Measurements from ENCODE around the gene CELF4. TPM values are rescaled to one million over a fixed set of nuclear protein-coding genes. Genes with fewer than 3 reads are reported as not detected.
"Not testable (repeated sequence)": the region's sequence is repeated elsewhere in the genome, so short reads cannot be mapped to it uniquely, and the experiment has no call there.

The CELF4 gene
- total and polyA plus RNA-seq, 2 of the 4 experiments (the other 2 are of a cell fraction) = not detected

DNA sequence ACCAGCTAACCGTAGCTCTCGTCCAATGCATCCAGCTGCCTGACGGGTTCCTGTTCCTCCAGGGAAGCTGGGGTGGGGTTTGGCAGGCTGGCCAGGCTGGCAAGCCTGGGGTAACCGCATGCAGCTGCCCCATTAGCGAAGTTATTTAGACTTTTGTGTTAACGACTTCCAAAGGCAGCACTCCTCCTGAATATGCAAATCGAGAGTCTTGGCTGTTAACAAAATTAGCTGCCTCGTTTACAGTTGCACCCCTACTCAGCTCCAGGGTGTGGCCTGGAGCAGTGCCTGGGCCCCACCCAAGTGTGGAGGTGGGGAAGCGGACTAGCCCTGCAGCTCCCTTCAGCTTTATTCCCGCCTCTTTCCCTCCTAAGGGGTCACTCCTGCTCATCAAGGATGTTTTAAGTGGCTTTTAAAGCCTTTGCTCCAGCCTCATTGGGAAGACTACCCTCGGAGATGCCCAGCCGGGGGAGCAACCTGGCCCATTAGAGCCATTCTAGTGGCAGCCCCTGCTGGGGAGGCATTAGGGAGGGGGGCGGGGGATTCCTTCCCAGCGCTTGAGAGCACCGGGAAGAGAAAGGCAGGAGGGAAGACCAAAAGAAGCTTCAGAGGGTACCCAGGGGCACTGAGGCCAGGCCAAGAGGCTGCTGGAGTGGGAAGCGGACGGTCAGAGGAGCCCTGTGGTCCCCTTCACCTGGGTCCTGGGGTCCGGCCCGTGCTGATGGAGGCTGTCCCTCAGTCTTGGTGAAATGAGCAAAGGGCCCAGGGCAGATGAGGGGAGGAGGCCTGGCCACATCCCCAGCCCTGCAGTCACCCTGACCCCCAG is 204.1 kb downstream of the CELF4 start:
- no peak overlapping the region for H3K9ac ChIP-seq (ENCODE audit: low read depth, low read length)
- no peak overlapping the region for H2AK5ac ChIP-seq (ENCODE audit: low read depth, low read length)
- no peak overlapping the region for H2BK15ac ChIP-seq (ENCODE audit: low read depth, low read length)
- H3K4ac ChIP-seq (ENCODE audit: low read depth, low read length) = no peak overlapping the region
- H2BK120ac ChIP-seq (ENCODE audit: low read depth, low read length) = no peak overlapping the region
- BruUV-seq (replicated peaks) = no TSS peak
- ChIA-PET CTCF (no interaction called here), POLR2A (ENCODE audit: unreplicated experiment) (no interaction called here)
- no peak overlapping the region for H3K4me3 ChIP-seq (ENCODE audit: insufficient read depth, low read depth, low read length)
- H3K36me3 ChIP-seq (ENCODE audit: control insufficient read depth, insufficient read depth, low read length) = no peaks in the 10 kb centered on the region
- DNase-seq (no peak), ATAC-seq (ENCODE audit: low read depth) (no peak)
- no peaks in the 10 kb centered on the region for H3K4me1 ChIP-seq (ENCODE audit: control insufficient read depth, insufficient read depth, low read length)
- no peak overlapping the region for H3K4me2 ChIP-seq (ENCODE audit: low read depth, low read length)
- no peak overlapping the region for H4K5ac ChIP-seq (ENCODE audit: low read depth, low read length)
- H3K9me1 ChIP-seq (ENCODE audit: insufficient read depth, low read length) = no peaks in the 10 kb centered on the region
- no peak overlapping the region for H2BK5ac ChIP-seq (ENCODE audit: low read depth, low read length, poor library complexity, severe bottlenecking)
- in situ Hi-C loops (cut with MboI; ENCODE audit: low sequenced_read_pairs) (no loop called here), intact Hi-C loops (cut with micrococcal nuclease) (no loop called here), dilution Hi-C loops (cut with HindIII; ENCODE audit: low sequenced_read_pairs, unreplicated experiment) (no loop called here)
- no peak overlapping the region for H3K27ac ChIP-seq (ENCODE audit: insufficient read depth, low read length)
- no peak overlapping the region for H2AK9ac ChIP-seq (replicated peaks; ENCODE audit: low read depth, low read length, poor library complexity)
- H4K8ac ChIP-seq (ENCODE audit: low read depth in 2 of 2, low read length in 2 of 2) = no peak overlapping the region
- no peaks in the 10 kb centered on the region for H3K9me3 ChIP-seq (ENCODE audit: control insufficient read depth, insufficient read depth, low read length)
- no peaks in the 10 kb centered on the region for H3K79me1 ChIP-seq (ENCODE audit: low read depth in 1 of 2, low read length in 2 of 2)
- no peaks in the 10 kb centered on the region for H4K20me1 ChIP-seq (ENCODE audit: insufficient read depth, low read length)
- H3K23ac ChIP-seq (ENCODE audit: low read depth, low read length) = no peak overlapping the region
- H2BK20ac ChIP-seq (ENCODE audit: low read depth, low read length) = no peak overlapping the region
- no peak overlapping the region for H3K56ac ChIP-seq (ENCODE audit: extremely low read depth, insufficient read depth, low read length)
- H2AFZ ChIP-seq (replicated peaks; ENCODE audit: low read length, poor library complexity) = no peak overlapping the region
- WGBS, 2 experiments (ENCODE audit: extremely low coverage in 2 of 2, insufficient read length in 1 of 2) = no CpG with 5 or more reads among the region's 19 CpGs
- H3K18ac ChIP-seq (ENCODE audit: low read depth, low read length) = no peak overlapping the region
- no peak overlapping the region for H4K91ac ChIP-seq (ENCODE audit: insufficient read depth, low read depth, low read length)
- peaks cover 32% of the 10 kb centered on the region for H3K27me3 ChIP-seq (ENCODE audit: control insufficient read depth, insufficient read depth, low read length)
- TF ChIP-seq CHD1 (IDR thresholded peaks at IDR 0.05; ENCODE audit: low read depth, low read length) = no peak
- TF ChIP-seq MXI1 (IDR thresholded peaks at IDR 0.05; ENCODE audit: borderline replicate concordance, low read depth, low read length) = no peak
- TF ChIP-seq POLR2A (IDR thresholded peaks at IDR 0.05; ENCODE audit: low read depth, low read length) = no peak
- no peak overlapping the region for H3K14ac ChIP-seq (replicated peaks; ENCODE audit: low read depth, low read length)

DNA sequence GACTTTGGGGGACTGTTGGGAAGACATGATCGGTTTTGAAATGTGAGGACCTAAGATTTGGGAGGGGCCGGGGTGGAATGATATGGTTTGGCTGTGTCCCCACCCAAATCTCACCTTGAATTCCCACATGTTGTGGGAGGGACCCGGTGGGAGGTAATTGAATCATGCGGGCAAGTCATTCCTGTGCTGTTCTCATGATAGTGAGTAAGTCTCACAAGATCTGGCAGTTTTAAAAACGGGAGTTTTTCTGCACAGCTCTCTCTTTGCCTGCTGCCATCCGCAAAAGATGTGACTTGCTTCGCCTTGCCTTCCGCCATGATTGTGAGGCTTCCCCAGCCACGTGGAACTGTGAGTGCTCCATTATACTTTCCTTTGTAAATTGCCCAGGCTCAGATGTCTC is 207.5 kb downstream of the CELF4 start:
- H2BK15ac ChIP-seq (ENCODE audit: low read depth, low read length); H2BK20ac ChIP-seq (ENCODE audit: low read depth, low read length); H3K56ac ChIP-seq (ENCODE audit: extremely low read depth, insufficient read depth, low read length); H3K23ac ChIP-seq (ENCODE audit: low read depth, low read length); H2AFZ ChIP-seq (replicated peaks; ENCODE audit: low read length, poor library complexity); ATAC-seq (ENCODE audit: low read depth); H3K14ac ChIP-seq (replicated peaks; ENCODE audit: low read depth, low read length); intact Hi-C loops (cut with micrococcal nuclease); H3K4me3 ChIP-seq (ENCODE audit: insufficient read depth, low read depth, low read length); BruUV-seq (replicated peaks); H2AK9ac ChIP-seq (replicated peaks; ENCODE audit: low read depth, low read length, poor library complexity); H3K4ac ChIP-seq (ENCODE audit: low read depth, low read length); DNase-seq; H2BK120ac ChIP-seq (ENCODE audit: low read depth, low read length); H3K9ac ChIP-seq (ENCODE audit: low read depth, low read length); H4K91ac ChIP-seq (ENCODE audit: insufficient read depth, low read depth, low read length); H2AK5ac ChIP-seq (ENCODE audit: low read depth, low read length); dilution Hi-C loops (cut with HindIII; ENCODE audit: low sequenced_read_pairs, unreplicated experiment); H4K20me1 ChIP-seq (ENCODE audit: insufficient read depth, low read length); in situ Hi-C loops (cut with MboI; ENCODE audit: low sequenced_read_pairs); H4K8ac ChIP-seq (ENCODE audit: low read depth in 2 of 2, low read length in 2 of 2); H2BK5ac ChIP-seq (ENCODE audit: low read depth, low read length, poor library complexity, severe bottlenecking); H3K4me2 ChIP-seq (ENCODE audit: low read depth, low read length); H3K79me1 ChIP-seq (ENCODE audit: low read depth in 1 of 2, low read length in 2 of 2); H4K5ac ChIP-seq (ENCODE audit: low read depth, low read length); H3K27ac ChIP-seq (ENCODE audit: insufficient read depth, low read length); CTCF ChIA-PET; H3K18ac ChIP-seq (ENCODE audit: low read depth, low read length); H3K9me3 ChIP-seq (ENCODE audit: control insufficient read depth, insufficient read depth, low read length); H3K4me1 ChIP-seq (ENCODE audit: control insufficient read depth, insufficient read depth, low read length); POLR2A ChIA-PET (ENCODE audit: unreplicated experiment); H3K9me1 ChIP-seq (ENCODE audit: insufficient read depth, low read length); H3K36me3 ChIP-seq (ENCODE audit: control insufficient read depth, insufficient read depth, low read length): not testable (repeated sequence)
- no CpG with 5 or more reads among the region's 9 CpGs for WGBS, 2 experiments (ENCODE audit: extremely low coverage in 2 of 2, insufficient read length in 1 of 2)
- peaks cover 19% of the 10 kb centered on the region for H3K27me3 ChIP-seq (ENCODE audit: control insufficient read depth, insufficient read depth, low read length)
